ENCODE data around the gene PPIE.
"Not testable (repeated sequence)": the region's sequence is repeated elsewhere in the genome, so short reads cannot be mapped to it uniquely, and the experiment has no call there.

PPIE gene

GRCh38 chr1:39773369-39773979 is 34.8 kb downstream of the PPIE start:
- H3K4me3 Mint-ChIP-seq; H3K36me3 Mint-ChIP-seq (ENCODE audit: low read depth); H3K9me3 Mint-ChIP-seq; H3K27ac Mint-ChIP-seq; intact Hi-C loops (cut with micrococcal nuclease): not testable (repeated sequence)
- Mint-ChIP-seq H3K4me1 (ENCODE audit: low read depth) (peaks cover 10% of the 10 kb centered on the region), H3K27me3 (peaks cover 11% of the 10 kb centered on the region)

GRCh38 chr1:39775141-39775540 is 36.5 kb downstream of the PPIE start:
- intact Hi-C loops (cut with micrococcal nuclease); H3K4me3 Mint-ChIP-seq; H3K27ac Mint-ChIP-seq; H3K9me3 Mint-ChIP-seq; H3K36me3 Mint-ChIP-seq (ENCODE audit: low read depth): not testable (repeated sequence)
- Mint-ChIP-seq H3K27me3 (peaks cover 11% of the 10 kb centered on the region), H3K4me1 (ENCODE audit: low read depth) (peaks cover 20% of the 10 kb centered on the region)

GRCh38 chr1:39775676-39776399 is 37.2 kb downstream of the PPIE start:
- H3K27me3 Mint-ChIP-seq; H3K9me3 Mint-ChIP-seq; H3K36me3 Mint-ChIP-seq (ENCODE audit: low read depth); intact Hi-C loops (cut with micrococcal nuclease); H3K4me3 Mint-ChIP-seq: not testable (repeated sequence)
- Mint-ChIP-seq H3K27ac (peak overlapping the region; percentile 10), H3K4me1 (ENCODE audit: low read depth) (peaks cover 16% of the 10 kb centered on the region)

- Mint-ChIP-seq H3K4me3 (no peak overlapping the region), H3K27me3 (peaks cover 6% of the 10 kb centered on the region), H3K4me1 (ENCODE audit: low read depth) (peaks cover 16% of the 10 kb centered on the region), H3K27ac (peak overlapping the region; percentile 10), H3K36me3 (ENCODE audit: low read depth) (no peaks in the 10 kb centered on the region), H3K9me3 (no peaks in the 10 kb centered on the region)
- intact Hi-C loops (cut with micrococcal nuclease): no loop called here
Measured at GRCh38 chr1:39776400-39776713, 37.7 kb downstream of the PPIE start.

GRCh38 chr1:39776886-39777285 is 38.2 kb downstream of the PPIE start:
- Mint-ChIP-seq H3K27ac (no peak overlapping the region), H3K9me3 (no peaks in the 10 kb centered on the region), H3K4me1 (ENCODE audit: low read depth) (peaks cover 16% of the 10 kb centered on the region), H3K4me3 (no peak overlapping the region), H3K36me3 (ENCODE audit: low read depth) (no peaks in the 10 kb centered on the region), H3K27me3 (peaks cover 6% of the 10 kb centered on the region)
- intact Hi-C loops (cut with micrococcal nuclease): no loop called here

GRCh38 chr1:39777306-39777705 is 38.6 kb downstream of the PPIE start:
- Mint-ChIP-seq H3K4me3 (no peak overlapping the region), H3K36me3 (ENCODE audit: low read depth) (no peaks in the 10 kb centered on the region), H3K27ac (no peak overlapping the region), H3K4me1 (ENCODE audit: low read depth) (peaks cover 16% of the 10 kb centered on the region), H3K9me3 (no peaks in the 10 kb centered on the region), H3K27me3 (peaks cover 4% of the 10 kb centered on the region)
- intact Hi-C loops (cut with micrococcal nuclease): no loop called here

- H3K4me3 Mint-ChIP-seq; intact Hi-C loops (cut with micrococcal nuclease); H3K36me3 Mint-ChIP-seq (ENCODE audit: low read depth); H3K27ac Mint-ChIP-seq; H3K27me3 Mint-ChIP-seq; H3K9me3 Mint-ChIP-seq: not testable (repeated sequence)
- peaks cover 16% of the 10 kb centered on the region for H3K4me1 Mint-ChIP-seq (ENCODE audit: low read depth)
Measured at GRCh38 chr1:39777896-39778295, 39.2 kb downstream of the PPIE start.

GRCh38 chr1:39778463-39779099 is 39.9 kb downstream of the PPIE start:
- H3K36me3 Mint-ChIP-seq (ENCODE audit: low read depth); H3K9me3 Mint-ChIP-seq; H3K27ac Mint-ChIP-seq; intact Hi-C loops (cut with micrococcal nuclease); H3K4me3 Mint-ChIP-seq; H3K27me3 Mint-ChIP-seq: not testable (repeated sequence)
- H3K4me1 Mint-ChIP-seq (ENCODE audit: low read depth): peaks cover 16% of the 10 kb centered on the region

GRCh38 chr1:39779137-39779536 is 40.5 kb downstream of the PPIE start:
- Mint-ChIP-seq H3K27ac (no peak overlapping the region), H3K4me3 (no peak overlapping the region), H3K9me3 (no peaks in the 10 kb centered on the region), H3K4me1 (ENCODE audit: low read depth) (peaks cover 16% of the 10 kb centered on the region), H3K27me3 (peaks cover 4% of the 10 kb centered on the region), H3K36me3 (ENCODE audit: low read depth) (no peaks in the 10 kb centered on the region)
- intact Hi-C loops (cut with micrococcal nuclease): no loop called here

GRCh38 chr1:39779821-39780220 is 41.1 kb downstream of the PPIE start:
- H3K27ac Mint-ChIP-seq: no peak overlapping the region
- H3K36me3 Mint-ChIP-seq (ENCODE audit: low read depth): no peaks in the 10 kb centered on the region
- H3K4me1 Mint-ChIP-seq (ENCODE audit: low read depth): peaks cover 16% of the 10 kb centered on the region
- H3K4me3 Mint-ChIP-seq: no peak overlapping the region
- peaks cover 4% of the 10 kb centered on the region for H3K27me3 Mint-ChIP-seq
- H3K9me3 Mint-ChIP-seq: no peaks in the 10 kb centered on the region
- intact Hi-C loops (cut with micrococcal nuclease): no loop called here

GRCh38 chr1:39781349-39781715 is 42.6 kb downstream of the PPIE start:
- intact Hi-C loops (cut with micrococcal nuclease): no loop called here
- H3K36me3 Mint-ChIP-seq (ENCODE audit: low read depth): no peaks in the 10 kb centered on the region
- no peaks in the 10 kb centered on the region for H3K9me3 Mint-ChIP-seq
- H3K4me1 Mint-ChIP-seq (ENCODE audit: low read depth): peaks cover 14% of the 10 kb centered on the region
- peaks cover 3% of the 10 kb centered on the region for H3K27me3 Mint-ChIP-seq
- H3K4me3 Mint-ChIP-seq: no peak overlapping the region
- H3K27ac Mint-ChIP-seq: no peak overlapping the region

GRCh38 chr1:39782103-39782502 is 43.4 kb downstream of the PPIE start:
- H3K4me1 Mint-ChIP-seq (ENCODE audit: low read depth): peaks cover 13% of the 10 kb centered on the region
- no peak overlapping the region for H3K27ac Mint-ChIP-seq

GRCh38 chr1:39782685-39783084 is 44.0 kb downstream of the PPIE start:
- H3K9me3 Mint-ChIP-seq; H3K27ac Mint-ChIP-seq; H3K36me3 Mint-ChIP-seq (ENCODE audit: low read depth); H3K4me3 Mint-ChIP-seq; intact Hi-C loops (cut with micrococcal nuclease): not testable (repeated sequence)
- Mint-ChIP-seq H3K27me3 (peaks cover 15% of the 10 kb centered on the region), H3K4me1 (ENCODE audit: low read depth) (peaks cover 19% of the 10 kb centered on the region)

More at GRCh38 chr1:39782103-39782502, 43.4 kb downstream of the PPIE start:
- Mint-ChIP-seq H3K9me3 (no peaks in the 10 kb centered on the region), H3K27me3 (peaks cover 9% of the 10 kb centered on the region), H3K36me3 (ENCODE audit: low read depth) (no peaks in the 10 kb centered on the region), H3K4me3 (no peak overlapping the region)
- intact Hi-C loops (cut with micrococcal nuclease): no loop called here

- H3K4me1 Mint-ChIP-seq (ENCODE audit: low read depth): peaks cover 27% of the 10 kb centered on the region
Measured at GRCh38 chr1:39786303-39787107, 47.8 kb downstream of the PPIE start.

More at GRCh38 chr1:39786303-39787107, 47.8 kb downstream of the PPIE start:
- intact Hi-C loops (cut with micrococcal nuclease); H3K9me3 Mint-ChIP-seq; H3K4me3 Mint-ChIP-seq; H3K27ac Mint-ChIP-seq; H3K36me3 Mint-ChIP-seq (ENCODE audit: low read depth): not testable (repeated sequence)
- H3K27me3 Mint-ChIP-seq: peaks cover 18% of the 10 kb centered on the region

All from dendritic cell treated with granulocyte-macrophage colony-stimulating factor and Interleukin-4, amounts not matched to agents 40 ng/mL and 50 ng/mL, for 4 days (primary cell).